Stimulated activated CD4-positive, alpha-beta T cell treated with anti-CD3 and anti-CD28 coated beads, Interleukin-15, amount 100 ng/mL, for 48 hours (primary cell): ENCODE measurements around the gene HHEX.
"Not testable (repeated sequence)": the region's sequence is repeated elsewhere in the genome, so short reads cannot be mapped to it uniquely, and the experiment has no call there.

Experiments used
- DNase-seq, 2 donors: peaks; one replicate each; pipeline ENCODE4 v3.0.0-alpha.2; 2020; ENCODE audit warnings: low read depth in 2 of 2

Gene HHEX

GRCh38 chr10:92689663-92690210, at the start of gene HHEX:
TSS of gene HHEX (plus strand) at chr10:92689955. CDS start at chr10:92689987, 32 bp downstream.
- DNase-seq, result no peak

GRCh38 chr10:92640107-92640506, 49.6 kb upstream of the HHEX start:
- no peak for DNase-seq

DNA sequence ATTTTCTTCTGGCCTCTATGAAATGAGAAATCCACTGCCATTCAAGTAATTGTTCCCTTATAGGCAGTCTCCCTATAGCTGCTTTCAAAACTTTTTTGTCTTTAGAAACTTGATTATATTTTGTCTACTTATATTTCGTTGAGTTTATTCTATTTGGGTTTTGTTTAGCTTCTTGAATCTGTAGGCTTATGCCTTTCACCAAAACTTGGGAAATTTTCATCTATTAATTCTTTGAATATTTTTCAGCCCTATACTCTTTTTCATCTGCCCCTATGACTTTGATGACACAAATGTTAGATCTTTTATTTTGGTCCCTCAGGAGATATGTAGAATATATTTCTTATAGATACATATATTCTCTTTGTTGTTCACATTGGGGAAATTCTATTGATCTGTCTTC, 48.3 kb upstream of the HHEX start:
- no peak for DNase-seq

DNA sequence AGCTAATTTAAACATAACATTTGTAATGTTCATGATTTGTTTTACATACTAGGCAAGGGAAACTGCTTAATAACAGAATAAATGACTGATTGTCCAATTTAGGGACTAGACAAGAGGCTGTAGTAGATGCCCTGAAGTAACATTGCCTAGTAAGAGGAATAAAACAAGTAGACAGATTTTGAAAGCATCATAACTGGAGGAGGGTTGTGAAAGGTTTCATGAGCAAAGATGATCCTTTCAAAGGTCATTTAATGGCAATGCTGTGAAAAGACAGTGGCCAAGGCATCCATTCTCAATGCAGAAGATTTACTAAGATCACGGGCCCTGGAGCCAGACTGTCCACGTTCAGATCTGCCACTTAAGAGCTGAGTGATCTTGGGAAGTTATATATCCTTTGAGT, 44.8 kb upstream of the HHEX start:
- no peak for DNase-seq

DNA sequence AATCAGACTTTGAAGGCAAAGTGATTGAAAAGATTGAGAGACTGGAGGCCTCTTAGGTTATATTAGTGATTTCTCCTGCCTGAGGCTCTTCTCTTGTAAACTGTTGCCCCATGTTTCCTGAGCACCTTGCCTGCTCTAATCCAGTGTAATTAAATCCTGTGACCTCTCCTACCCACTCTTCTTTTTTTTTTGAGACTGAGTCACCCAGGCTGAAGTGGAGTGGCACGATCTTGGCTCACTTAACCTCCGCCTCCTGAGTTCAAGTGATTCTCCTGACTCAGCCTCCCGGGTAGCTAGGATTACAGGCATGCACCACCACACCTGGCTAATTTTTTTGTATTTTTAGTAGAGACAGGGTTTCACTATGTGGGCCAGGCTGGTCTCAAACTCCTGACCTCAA, 38.9 kb upstream of the HHEX start:
- not testable (repeated sequence) for DNase-seq

- DNase-seq, result no peak
Measured at GRCh38 chr10:92655426-92655825, 34.3 kb upstream of the HHEX start.

DNA sequence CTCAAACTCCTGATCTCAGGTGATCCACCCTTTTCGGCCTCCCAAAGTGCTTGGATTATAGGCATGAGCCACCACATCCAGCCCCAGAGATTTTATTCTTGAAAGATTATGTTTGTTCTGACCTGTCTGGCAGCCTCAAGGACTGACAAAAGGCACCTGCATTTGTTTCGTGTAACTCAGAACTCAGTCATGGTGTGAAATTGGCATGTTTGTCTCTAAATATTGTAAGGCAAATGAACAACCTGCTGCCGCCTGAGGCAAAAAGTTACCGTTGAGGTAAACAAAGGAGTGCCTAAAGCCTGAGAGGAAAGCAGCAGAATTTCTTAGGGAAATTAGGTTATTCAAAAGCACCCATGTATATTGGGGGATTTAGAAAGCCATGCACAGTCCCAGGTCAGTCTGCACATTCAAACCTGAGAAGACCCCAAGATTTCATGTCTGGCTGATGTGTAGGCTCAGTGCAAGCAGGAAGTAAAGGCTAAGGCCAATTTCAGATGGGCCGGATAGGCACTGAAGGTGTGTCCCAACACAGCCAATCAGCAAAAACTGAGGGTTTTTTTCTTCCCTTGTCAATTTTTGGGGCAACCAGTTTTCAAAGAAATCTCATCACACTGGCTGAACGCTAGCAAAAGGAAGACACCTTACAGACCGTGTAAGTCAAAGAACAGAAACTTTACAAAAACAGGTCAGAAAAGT, 33.3 kb upstream of the HHEX start:
- DNase-seq, result no peak

DNA sequence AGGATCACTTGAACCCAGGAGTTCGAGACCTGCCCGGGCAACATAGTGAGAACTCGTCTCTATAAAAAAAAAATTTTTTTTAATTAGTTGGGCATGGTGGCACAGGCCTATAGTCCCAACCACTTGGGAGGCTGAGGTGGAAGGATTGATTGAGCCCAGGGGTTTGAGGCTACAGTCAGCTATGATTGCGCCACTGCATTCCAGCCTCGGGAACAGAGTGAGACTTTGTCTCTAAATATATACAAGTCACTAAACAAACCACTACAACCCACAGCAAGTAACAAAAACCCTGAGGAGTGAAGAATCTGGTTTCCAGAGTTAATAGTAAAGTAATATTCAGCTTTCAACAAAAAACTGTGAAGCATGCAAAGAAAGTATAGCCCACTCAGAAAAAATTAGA, 32.7 kb upstream of the HHEX start:
- DNase-seq, result no peak

DNA sequence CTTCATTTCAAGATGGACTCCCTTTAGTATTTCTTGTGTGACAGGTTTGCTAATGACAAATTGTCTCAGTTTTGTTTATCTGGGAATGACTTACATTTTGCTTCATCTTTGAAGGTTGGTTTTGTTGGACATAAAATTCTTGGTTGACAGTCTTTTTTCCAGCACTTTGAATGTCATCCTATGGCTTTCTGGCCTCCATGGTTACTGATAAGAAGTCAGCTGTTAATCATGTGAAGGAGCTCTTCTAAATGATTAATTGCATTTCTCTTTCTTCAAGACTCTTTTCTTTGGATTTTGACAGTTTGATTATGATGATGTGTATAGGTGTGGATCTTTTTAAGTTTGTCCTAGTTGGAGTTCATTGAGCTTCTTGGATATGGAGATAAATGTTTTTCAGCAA, 26.9 kb upstream of the HHEX start:
- no peak for DNase-seq

- no peak for DNase-seq
Measured at GRCh38 chr10:92664322-92664721, 25.4 kb upstream of the HHEX start.

DNA sequence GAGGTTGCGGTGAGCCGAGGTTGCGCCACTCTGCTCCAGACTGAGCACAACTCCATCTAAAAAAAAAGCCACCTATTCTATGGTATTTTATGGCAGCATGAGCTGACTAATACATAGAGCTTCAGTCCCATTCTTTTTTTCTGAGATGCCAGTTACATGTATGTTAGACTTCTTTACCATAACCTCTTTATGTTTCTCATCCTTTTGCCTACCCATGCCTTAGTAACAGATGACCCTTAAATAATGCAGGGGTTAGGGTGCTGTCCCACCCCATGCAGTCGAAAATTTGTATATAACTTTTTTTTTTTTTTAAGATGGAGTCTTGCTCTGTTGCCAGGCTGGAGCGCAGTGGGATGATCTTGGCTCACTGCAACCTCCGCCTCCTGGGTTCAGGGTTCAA, 22.7 kb upstream of the HHEX start:
- DNase-seq, result no peak

DNA sequence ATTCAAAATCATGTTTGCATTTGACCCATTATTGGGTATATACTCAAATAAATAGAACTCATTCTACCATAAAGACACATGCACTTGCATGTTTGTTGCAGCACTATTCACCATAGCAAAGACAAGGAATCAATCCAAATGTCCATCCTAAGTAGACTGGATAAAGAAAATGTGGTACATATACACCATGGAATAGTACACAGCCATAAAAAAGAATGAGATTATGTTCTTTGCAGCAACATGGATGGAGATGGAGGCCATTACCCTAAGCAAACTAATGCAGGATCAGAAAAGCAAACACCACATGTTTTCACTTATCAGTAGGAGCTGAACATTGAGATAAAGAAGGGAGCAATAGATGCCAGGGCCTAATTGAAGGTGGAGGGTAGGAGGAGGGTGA, 12.0 kb upstream of the HHEX start:
- DNase-seq, result no peak

DNA sequence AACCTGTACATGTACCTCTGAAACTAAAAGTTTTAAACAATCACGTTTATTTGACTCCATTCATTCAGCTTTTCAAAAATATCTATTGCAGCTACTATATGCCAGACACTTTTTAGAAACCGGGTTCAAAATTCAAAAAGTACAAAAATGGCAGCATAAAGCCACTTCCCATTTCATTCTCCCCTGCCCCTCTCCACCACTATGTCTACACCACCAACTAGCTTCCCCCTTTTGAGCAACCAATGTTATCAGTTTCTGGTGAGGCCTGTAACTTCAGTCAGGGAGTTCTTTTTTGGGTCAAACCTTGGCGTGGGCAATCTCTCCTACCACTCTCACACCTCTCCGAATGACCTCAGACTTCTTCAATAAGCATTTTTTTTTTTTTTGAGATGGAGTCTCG, 11.5 kb upstream of the HHEX start:
- no peak for DNase-seq

DNA sequence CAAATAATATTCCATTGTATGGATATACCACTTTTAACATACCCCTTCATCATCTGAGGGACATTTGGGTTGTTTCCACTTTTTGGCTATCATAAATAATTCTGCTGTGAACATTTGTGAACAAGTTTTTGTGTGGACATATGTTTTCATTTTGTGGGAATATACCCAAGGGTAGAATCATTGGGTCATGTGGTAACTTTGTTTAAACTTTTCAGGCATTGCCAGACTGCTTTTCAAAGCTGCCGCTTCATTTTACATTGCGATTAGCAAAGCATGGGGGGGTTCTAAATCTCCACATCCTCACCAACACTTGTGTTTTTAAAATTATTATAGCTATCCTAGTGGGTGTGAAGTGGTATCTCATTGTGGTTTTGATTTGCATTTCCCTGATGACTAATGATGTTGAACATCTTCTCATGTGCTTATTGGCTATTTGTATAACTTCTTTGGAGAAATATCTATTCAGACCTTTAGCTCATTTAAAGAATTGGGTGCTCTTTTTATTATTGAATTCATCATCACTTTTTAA, 8.4 kb upstream of the HHEX start:
- no peak for DNase-seq

GRCh38 chr10:92688573-92688926, 1.2 kb upstream of the HHEX start:
- DNase-seq, result no peak

- DNase-seq, result no peak
Measured at GRCh38 chr10:92688927-92689662, 660 bp upstream of the HHEX start.

- peak; percentile 41 to 56 for DNase-seq
Measured at GRCh38 chr10:92690211-92690914, 608 bp downstream of the HHEX start.

DNA sequence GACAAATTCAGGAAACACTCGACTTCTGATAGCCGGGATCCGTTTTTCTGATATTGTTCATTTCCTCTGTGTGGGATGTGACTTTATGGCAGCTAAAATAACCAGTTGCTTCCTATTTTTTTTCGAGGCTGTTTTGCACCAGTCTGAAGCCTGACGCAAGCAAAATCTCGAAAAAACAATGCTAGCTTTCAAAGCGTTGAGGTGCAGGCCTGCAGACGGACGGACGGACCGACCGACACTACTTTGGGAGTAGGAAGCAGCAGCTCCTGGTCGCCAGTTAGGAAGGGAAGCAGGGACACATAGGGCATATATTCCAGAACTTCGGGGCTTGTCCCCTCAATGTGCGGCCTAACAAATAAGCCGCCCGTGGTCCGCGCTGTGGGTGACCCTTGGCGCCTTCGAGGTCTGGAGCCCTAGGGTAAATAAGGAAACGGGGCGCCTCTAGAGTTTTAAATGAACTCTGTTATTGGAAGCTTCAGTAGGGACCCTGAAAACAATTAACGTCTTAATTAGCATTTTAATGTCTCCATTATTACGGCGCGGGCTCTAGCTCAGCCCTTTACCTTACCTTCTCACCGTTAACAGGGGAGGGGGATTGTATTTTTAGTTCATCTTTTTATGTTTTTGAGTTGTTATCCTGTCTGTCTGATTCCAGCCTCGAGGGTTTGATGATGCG, 1.3 kb downstream of the HHEX start:
- no peak for DNase-seq

DNA sequence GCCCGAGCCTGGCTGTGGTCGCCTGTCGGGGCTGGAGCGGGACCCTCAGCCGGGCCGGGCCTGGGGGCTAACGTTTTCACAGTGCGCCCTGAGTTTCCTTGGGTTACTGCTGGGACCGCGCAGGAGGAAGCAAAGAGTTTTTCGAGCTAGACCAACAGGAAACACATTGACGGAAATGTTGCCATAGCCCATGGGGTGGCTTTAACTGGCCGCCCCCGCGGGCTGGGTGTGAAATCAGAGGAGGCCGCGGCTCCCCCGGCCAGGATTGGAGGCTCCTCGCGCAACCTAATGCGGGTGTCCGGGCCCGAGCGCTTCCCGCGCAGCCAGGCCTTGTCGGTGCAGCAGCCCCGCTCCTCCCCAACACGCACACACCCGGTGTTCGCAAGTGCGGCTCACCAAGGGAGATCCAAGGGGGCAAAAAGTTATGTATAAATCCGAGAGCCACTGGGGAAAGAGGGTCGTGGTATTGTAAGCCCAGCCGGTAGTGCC, 1.9 kb downstream of the HHEX start:
- no peak for DNase-seq

- DNase-seq, result no peak
Measured at GRCh38 chr10:92692080-92692671, 2.4 kb downstream of the HHEX start.
